HFFc6 (cell line): Measurements from ENCODE around the gene DENND2D. TPM values are rescaled to one million over a fixed set of nuclear protein-coding genes. Genes with fewer than 3 reads are reported as not detected.

Source experiments
- DNase-seq: peaks from one replicate; pipeline ENCODE4 v3.0.0-alpha.2; 2018
- H3K27ac Mint-ChIP-seq: 2 replicates; pipeline ENCODE4 v1.8.0; 2020; ENCODE audit warnings: mild to moderate bottlenecking, mixed read lengths
- H3K27me3 Mint-ChIP-seq: 2 replicates; pipeline ENCODE4 v1.8.0; 2021; ENCODE audit warnings: mild to moderate bottlenecking, moderate library complexity, mixed read lengths; ENCODE audit not compliant: insufficient read depth
- H3K36me3 Mint-ChIP-seq: 2 replicates; pipeline ENCODE4 v1.8.0; 2021; ENCODE audit warnings: low read depth, mixed read lengths
- H3K4me1 Mint-ChIP-seq: 2 replicates; pipeline ENCODE4 v1.8.0; 2020; ENCODE audit warnings: low read depth, mixed read lengths
- H3K4me3 Mint-ChIP-seq: 2 replicates; pipeline ENCODE4 v1.8.0; 2020; ENCODE audit warnings: mild to moderate bottlenecking, moderate library complexity, mixed read lengths
- H3K9me3 Mint-ChIP-seq: 2 replicates; pipeline ENCODE4 v1.8.0; 2020; ENCODE audit warnings: mild to moderate bottlenecking, mixed read lengths
- CTCF ChIP-seq: fragments of 200-600 bp; sonication (generic); IDR thresholded peaks from 2 replicates; pipeline ENCODE4 v1.5.0; 2021; ENCODE audit warnings: antibody characterized with exemption, mild to moderate bottlenecking
- total RNA-seq, 6 experiments: library from RNA; stranded (reverse); fragmentation: NEBNext Ultra II Directional; extraction: Animal tissue kit (Norgen Biotek cat#: 25700); gene quantifications; 2 replicates in 1 of 6; 3 replicates in 5 of 6; pipeline ENCODE4 v1.2.3, GENCODE V29; 2021

The DENND2D gene
- total RNA-seq, 6 experiments from 2014 or later: 0.92 to 4.0 (median 3.7) TPM

- TF ChIP-seq CTCF: no peak
- no peak overlapping the region for H3K4me3 Mint-ChIP-seq
- no peaks in the 10 kb centered on the region for H3K27me3 Mint-ChIP-seq
- H3K27ac Mint-ChIP-seq: no peak overlapping the region
- H3K4me1 Mint-ChIP-seq: peaks cover 8% of the 10 kb centered on the region
- peaks cover 5% of the 10 kb centered on the region for H3K36me3 Mint-ChIP-seq
- no peaks in the 10 kb centered on the region for H3K9me3 Mint-ChIP-seq
- DNase-seq: no peak
Measured at GRCh38 chr1:111162488-111162880, 38.0 kb downstream of the DENND2D start.

- peaks cover 5% of the 10 kb centered on the region for H3K36me3 Mint-ChIP-seq
Measured at GRCh38 chr1:111161843-111162487, 38.5 kb downstream of the DENND2D start.

GRCh38 chr1:111157431-111157830 lies 43.0 kb downstream of the DENND2D start:
- DNase-seq: no peak
- Mint-ChIP-seq H3K4me3 (no peak overlapping the region), H3K9me3 (no peaks in the 10 kb centered on the region), H3K4me1 (peaks cover 14% of the 10 kb centered on the region), H3K27ac (no peak overlapping the region), H3K27me3 (no peaks in the 10 kb centered on the region), H3K36me3 (peaks cover 45% of the 10 kb centered on the region)
- TF ChIP-seq CTCF: no peak

More at GRCh38 chr1:111161843-111162487, 38.5 kb downstream of the DENND2D start:
- H3K27me3 Mint-ChIP-seq: no peaks in the 10 kb centered on the region
- H3K27ac Mint-ChIP-seq: no peak overlapping the region
- H3K4me1 Mint-ChIP-seq: peaks cover 8% of the 10 kb centered on the region
- DNase-seq: no peak
- TF ChIP-seq CTCF: no peak
- H3K4me3 Mint-ChIP-seq: no peak overlapping the region
- H3K9me3 Mint-ChIP-seq: no peaks in the 10 kb centered on the region

GRCh38 chr1:111154021-111154999 lies 46.1 kb downstream of the DENND2D start:
- no peak for TF ChIP-seq CTCF
- H3K27me3 Mint-ChIP-seq: no peaks in the 10 kb centered on the region
- peaks cover 63% of the 10 kb centered on the region for H3K36me3 Mint-ChIP-seq
- peaks cover 14% of the 10 kb centered on the region; the same call in 1 of the 2 replicates for H3K4me1 Mint-ChIP-seq
- H3K4me3 Mint-ChIP-seq: no peak overlapping the region
- no peak overlapping the region for H3K27ac Mint-ChIP-seq
- no peaks in the 10 kb centered on the region for H3K9me3 Mint-ChIP-seq
- DNase-seq: no peak

GRCh38 chr1:111151838-111152237 lies 48.6 kb downstream of the DENND2D start:
- no peak for TF ChIP-seq CTCF
- no peaks in the 10 kb centered on the region for H3K27me3 Mint-ChIP-seq
- DNase-seq: no peak
- no peak overlapping the region for H3K4me3 Mint-ChIP-seq
- peaks cover 19% of the 10 kb centered on the region for H3K4me1 Mint-ChIP-seq
- no peak overlapping the region for H3K27ac Mint-ChIP-seq
- H3K9me3 Mint-ChIP-seq: no peaks in the 10 kb centered on the region
- H3K36me3 Mint-ChIP-seq: peaks cover 64% of the 10 kb centered on the region
